ENCODE measurements around the gene C1QB. TPM values are rescaled to one million over a fixed set of nuclear protein-coding genes. Genes with fewer than 3 reads are reported as not detected.

The C1QB gene
- total RNA-seq, 4 donors from 2014 or later: 14.5 to 71.5 (median 33.0) TPM

DNA sequence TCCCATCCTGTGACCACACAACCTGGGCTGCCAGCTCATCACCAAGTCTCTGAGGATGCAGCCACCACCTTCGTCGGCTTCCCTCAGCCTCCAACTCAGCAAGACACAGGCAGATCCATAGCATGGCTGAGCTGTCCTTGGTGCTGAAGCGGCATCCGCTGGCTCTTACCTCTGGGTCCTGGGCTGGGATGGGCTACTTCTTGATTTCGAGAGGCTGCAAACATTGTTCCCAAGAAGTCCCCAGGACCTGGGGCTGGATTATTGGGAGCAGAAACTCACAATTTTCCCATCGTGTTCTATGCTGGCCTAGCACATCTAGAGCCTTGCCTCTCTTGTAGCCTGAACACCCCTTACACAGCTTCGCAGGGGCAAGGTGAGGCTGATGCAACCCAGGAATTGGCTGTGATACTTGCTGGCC lies 41.5 kb upstream of the C1QB start:
- no CpG with 5 or more reads among the region's 7 CpGs for WGBS
- H3K27me3 ChIP-seq: peaks cover 91% of the 10 kb centered on the region

DNA sequence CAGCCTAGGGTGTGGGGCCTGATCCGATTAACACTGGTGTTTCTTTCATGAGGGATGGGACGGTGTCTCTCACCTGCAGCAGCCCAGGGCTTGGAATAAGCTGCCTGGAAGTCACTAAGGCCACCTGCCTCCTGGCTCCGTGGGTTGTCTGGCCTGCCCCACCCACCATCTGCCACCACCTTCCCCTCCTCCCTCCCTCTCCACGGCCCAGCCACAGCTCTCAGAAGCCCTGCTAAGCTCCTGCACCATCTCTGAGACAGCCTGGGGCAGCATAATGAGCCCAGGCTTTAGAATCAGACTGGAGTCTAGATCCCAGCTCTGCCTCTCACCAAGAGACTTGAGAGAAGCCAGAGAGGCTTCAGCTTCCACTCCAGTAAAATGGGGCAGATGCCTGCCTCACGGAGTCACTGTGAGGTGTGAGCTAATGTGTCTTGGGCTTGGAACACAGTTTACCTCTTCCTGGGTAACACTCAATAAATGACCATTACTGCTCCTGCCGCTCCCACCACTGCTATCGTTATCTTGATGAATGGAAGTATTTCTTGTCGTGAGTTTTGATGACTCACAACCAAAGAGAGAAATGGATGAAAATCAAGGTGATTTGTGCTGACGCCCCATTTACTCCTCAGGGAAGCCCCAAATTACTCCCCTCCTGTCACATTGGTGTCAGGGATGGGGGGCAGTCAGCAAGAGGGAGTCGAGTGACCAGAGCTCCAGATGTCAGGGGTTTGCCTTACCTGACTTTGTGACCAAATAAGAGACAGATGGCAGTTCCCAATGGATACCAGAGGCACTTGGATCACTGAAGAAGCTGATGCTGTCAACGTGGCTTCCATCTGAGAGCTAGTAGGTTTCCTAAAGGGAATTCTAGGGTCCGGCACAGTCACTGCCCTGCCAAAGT lies 40.1 kb upstream of the C1QB start:
- 43% methylated on average over 11 of the region's 12 CpGs for WGBS
- H3K27ac ChIP-seq: no peak overlapping the region
- TF ChIP-seq EP300 (IDR thresholded peaks at IDR 0.05): no peak
- TF ChIP-seq, protein P1, sequence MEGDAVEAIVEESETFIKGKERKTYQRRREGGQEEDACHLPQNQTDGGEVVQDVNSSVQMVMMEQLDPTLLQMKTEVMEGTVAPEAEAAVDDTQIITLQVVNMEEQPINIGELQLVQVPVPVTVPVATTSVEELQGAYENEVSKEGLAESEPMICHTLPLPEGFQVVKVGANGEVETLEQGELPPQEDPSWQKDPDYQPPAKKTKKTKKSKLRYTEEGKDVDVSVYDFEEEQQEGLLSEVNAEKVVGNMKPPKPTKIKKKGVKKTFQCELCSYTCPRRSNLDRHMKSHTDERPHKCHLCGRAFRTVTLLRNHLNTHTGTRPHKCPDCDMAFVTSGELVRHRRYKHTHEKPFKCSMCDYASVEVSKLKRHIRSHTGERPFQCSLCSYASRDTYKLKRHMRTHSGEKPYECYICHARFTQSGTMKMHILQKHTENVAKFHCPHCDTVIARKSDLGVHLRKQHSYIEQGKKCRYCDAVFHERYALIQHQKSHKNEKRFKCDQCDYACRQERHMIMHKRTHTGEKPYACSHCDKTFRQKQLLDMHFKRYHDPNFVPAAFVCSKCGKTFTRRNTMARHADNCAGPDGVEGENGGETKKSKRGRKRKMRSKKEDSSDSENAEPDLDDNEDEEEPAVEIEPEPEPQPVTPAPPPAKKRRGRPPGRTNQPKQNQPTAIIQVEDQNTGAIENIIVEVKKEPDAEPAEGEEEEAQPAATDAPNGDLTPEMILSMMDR (IDR thresholded peaks at IDR 0.05): no peak
- no peak for TF ChIP-seq POLR2A (IDR thresholded peaks at IDR 0.05)
- TF ChIP-seq POLR2AphosphoS5 (IDR thresholded peaks at IDR 0.05): no peak
- H3K27me3 ChIP-seq: peaks cover 94% of the 10 kb centered on the region
- no peaks in the 10 kb centered on the region for H3K9me3 ChIP-seq
- no peaks in the 10 kb centered on the region for H3K36me3 ChIP-seq
- no peaks in the 10 kb centered on the region for H3K4me1 ChIP-seq
- no peak overlapping the region for H3K4me3 ChIP-seq
- no peak for DNase-seq (ENCODE audit: low spot score in 2 of 2)

More for the DNA sequence above, 41.5 kb upstream of the C1QB start:
- Histone ChIP-seq H3K4me3 (no peak overlapping the region), H3K9me3 (no peaks in the 10 kb centered on the region), H3K36me3 (no peaks in the 10 kb centered on the region), H3K27ac (no peak overlapping the region), H3K4me1 (no peaks in the 10 kb centered on the region)
- DNase-seq (ENCODE audit: low spot score in 2 of 2): no peak
- TF ChIP-seq POLR2AphosphoS5 (IDR thresholded peaks at IDR 0.05) (no peak), POLR2A (IDR thresholded peaks at IDR 0.05) (no peak), EP300 (IDR thresholded peaks at IDR 0.05) (no peak)
- TF ChIP-seq, protein P1 (IDR thresholded peaks at IDR 0.05): no peak

DNA sequence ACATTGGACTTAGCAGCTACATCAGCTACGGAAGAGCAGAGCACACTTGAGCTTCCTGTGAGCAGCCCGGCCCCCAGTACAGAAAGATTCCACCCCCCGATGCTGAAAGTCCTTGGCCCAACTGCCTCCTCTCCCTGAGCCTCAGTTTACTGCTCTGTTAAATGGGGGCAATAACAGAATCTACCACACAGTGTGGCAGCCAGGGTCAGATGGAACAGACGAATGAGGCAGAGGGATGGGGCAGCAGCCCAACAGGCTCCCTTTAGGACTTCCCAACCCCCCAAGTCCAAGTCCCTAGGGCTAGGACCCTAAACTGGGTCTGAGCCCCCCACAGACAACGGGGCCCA lies 39.5 kb upstream of the C1QB start:
- Histone ChIP-seq H3K9me3 (no peaks in the 10 kb centered on the region), H3K27me3 (peaks cover 94% of the 10 kb centered on the region), H3K4me1 (no peaks in the 10 kb centered on the region), H3K27ac (no peak overlapping the region), H3K36me3 (no peaks in the 10 kb centered on the region), H3K4me3 (no peak overlapping the region)
- WGBS: 80% methylated on average over 1 of the region's 5 CpGs
- TF ChIP-seq EP300 (IDR thresholded peaks at IDR 0.05): no peak
- TF ChIP-seq POLR2AphosphoS5 (IDR thresholded peaks at IDR 0.05): no peak
- no peak for DNase-seq (ENCODE audit: low spot score in 2 of 2)

DNA sequence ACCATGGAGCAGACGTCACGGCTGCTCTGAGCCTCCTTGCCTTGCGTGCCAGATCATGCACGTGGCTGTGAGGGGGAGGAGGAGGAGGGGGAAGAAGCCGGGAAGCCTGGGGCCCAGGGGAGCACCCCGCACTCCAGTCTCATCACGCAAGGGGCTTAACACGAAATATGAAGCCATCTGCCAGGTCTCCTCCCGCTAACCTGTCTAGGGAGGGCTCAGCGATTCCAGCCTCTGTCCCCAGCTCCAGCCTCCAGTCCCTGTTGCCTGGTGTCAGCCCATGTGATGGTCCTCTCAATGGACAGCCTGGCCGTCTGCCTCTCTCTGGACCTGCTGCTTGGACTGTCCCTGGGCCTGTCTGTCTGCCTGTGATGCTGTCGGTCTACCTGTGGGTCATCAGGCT lies 39.1 kb upstream of the C1QB start:
- Histone ChIP-seq H3K9me3 (no peaks in the 10 kb centered on the region), H3K4me1 (no peaks in the 10 kb centered on the region), H3K36me3 (no peaks in the 10 kb centered on the region), H3K27me3 (peaks cover 94% of the 10 kb centered on the region), H3K4me3 (no peak overlapping the region), H3K27ac (no peak overlapping the region)
- WGBS: 71% methylated on average over 5 of the region's 12 CpGs
- no peak for TF ChIP-seq EP300 (IDR thresholded peaks at IDR 0.05)
- TF ChIP-seq POLR2A (IDR thresholded peaks at IDR 0.05): no peak
- TF ChIP-seq POLR2AphosphoS5 (IDR thresholded peaks at IDR 0.05): no peak
- TF ChIP-seq, protein P1 (IDR thresholded peaks at IDR 0.05): no peak
- DNase-seq (ENCODE audit: low spot score in 2 of 2): no peak

DNA sequence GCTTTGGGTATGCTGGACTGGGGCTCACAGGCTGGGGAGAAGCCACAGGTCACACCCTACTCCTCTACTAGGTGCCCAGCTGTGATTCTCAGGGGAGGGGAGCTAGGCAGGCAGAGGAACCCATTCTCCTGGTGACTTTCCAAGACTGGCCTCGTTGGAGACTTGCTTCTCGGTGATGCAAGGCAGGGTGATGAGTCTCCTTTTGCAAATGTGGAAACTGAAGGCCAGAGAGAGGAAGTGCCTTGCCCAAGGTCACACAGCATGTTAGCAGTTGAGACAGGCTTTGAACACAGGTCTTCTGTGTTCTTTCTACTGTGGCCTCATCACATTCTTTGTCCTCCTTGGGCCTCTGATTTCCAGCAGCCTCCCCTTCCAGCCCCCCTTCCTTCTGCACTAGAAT lies 37.1 kb upstream of the C1QB start:
- no peak for DNase-seq (ENCODE audit: low spot score in 2 of 2)
- Histone ChIP-seq H3K4me3 (no peak overlapping the region), H3K9me3 (no peaks in the 10 kb centered on the region), H3K36me3 (no peaks in the 10 kb centered on the region), H3K27me3 (peaks cover 96% of the 10 kb centered on the region), H3K4me1 (no peaks in the 10 kb centered on the region), H3K27ac (no peak overlapping the region)
- 83% methylated on average over 2 of the region's 2 CpGs for WGBS
- no peak for TF ChIP-seq EP300 (IDR thresholded peaks at IDR 0.05)
- TF ChIP-seq, protein P1 (IDR thresholded peaks at IDR 0.05): no peak
- TF ChIP-seq POLR2AphosphoS5 (IDR thresholded peaks at IDR 0.05): no peak
- TF ChIP-seq POLR2A (IDR thresholded peaks at IDR 0.05): no peak
